Measurements from ENCODE around the gene TNN. TPM values are rescaled to one million over a fixed set of nuclear protein-coding genes. Genes with fewer than 3 reads are reported as not detected.

TNN gene
- total and polyA plus RNA-seq, 7 donors, result 0.01 TPM; not detected in 5

GRCh38 chr1:175089136-175089718 lies 21.6 kb downstream of the TNN start:
- 24 to 35% (median 28%) methylated on average over 7 of the region's 7 CpGs for WGBS, 3 donors
- peak in 1 of 2 donors; percentile 63 for DNase-seq
- H3K4me1 ChIP-seq, result no peaks in the 10 kb centered on the region

GRCh38 chr1:175090780-175091179 lies 23.1 kb downstream of the TNN start:
- H3K27ac ChIP-seq, result no peak overlapping the region
- no peak overlapping the region for H3K4me3 ChIP-seq
- H3K4me1 ChIP-seq, result no peaks in the 10 kb centered on the region
- intact Hi-C loops (cut with DNase I), result no loop called here
- ATAC-seq (peak in 1 of 4 donors; percentile 58), DNase-seq (peak in 1 of 2 donors; percentile 60)
- WGBS, 3 donors, result 72 to 95% (median 79%) methylated on average over 2 of the region's 2 CpGs
- no peaks in the 10 kb centered on the region for H3K27me3 ChIP-seq (ENCODE audit: insufficient read depth in 3 of 3, low read length in 2 of 3)
- no peaks in the 10 kb centered on the region for H3K36me3 ChIP-seq (ENCODE audit: insufficient read depth in 1 of 2, low read depth in 1 of 2)
- no peaks in the 10 kb centered on the region for H3K9me3 ChIP-seq
- no peak for TF ChIP-seq CTCF (IDR thresholded peaks at IDR 0.05)

More at GRCh38 chr1:175089136-175089718, 21.6 kb downstream of the TNN start:
- Histone ChIP-seq H3K4me3 (no peak overlapping the region), H3K9me3 (no peaks in the 10 kb centered on the region), H3K36me3 (ENCODE audit: insufficient read depth in 1 of 2, low read depth in 1 of 2) (no peaks in the 10 kb centered on the region), H3K27me3 (ENCODE audit: insufficient read depth in 3 of 3, low read length in 2 of 3) (no peaks in the 10 kb centered on the region), H3K27ac (no peak overlapping the region)
- intact Hi-C loops (cut with DNase I), result no loop called here
- no peak for TF ChIP-seq CTCF (IDR thresholded peaks at IDR 0.05)
- ATAC-seq, result no peak

GRCh38 chr1:175094626-175095025 lies 27.0 kb downstream of the TNN start:
- no peak overlapping the region for H3K4me3 ChIP-seq
- no peaks in the 10 kb centered on the region for H3K9me3 ChIP-seq
- no peak for TF ChIP-seq CTCF (IDR thresholded peaks at IDR 0.05)
- H3K4me1 ChIP-seq, result no peaks in the 10 kb centered on the region
- ATAC-seq, result no peak
- no peaks in the 10 kb centered on the region for H3K36me3 ChIP-seq (ENCODE audit: insufficient read depth in 1 of 2, low read depth in 1 of 2)
- H3K27ac ChIP-seq, result no peak overlapping the region
- no peaks in the 10 kb centered on the region for H3K27me3 ChIP-seq (ENCODE audit: insufficient read depth in 3 of 3, low read length in 2 of 3)
- intact Hi-C loops (cut with DNase I), result no loop called here
- DNase-seq, result no peak
- 35 to 47% (median 38%) methylated on average over 4 of the region's 4 CpGs for WGBS, 3 donors

GRCh38 chr1:175095069-175095468 lies 27.4 kb downstream of the TNN start:
- Histone ChIP-seq H3K27ac (no peak overlapping the region), H3K36me3 (ENCODE audit: insufficient read depth in 1 of 2, low read depth in 1 of 2) (no peaks in the 10 kb centered on the region), H3K4me3 (no peak overlapping the region), H3K4me1 (no peaks in the 10 kb centered on the region), H3K27me3 (ENCODE audit: insufficient read depth in 3 of 3, low read length in 2 of 3) (no peaks in the 10 kb centered on the region), H3K9me3 (no peaks in the 10 kb centered on the region)
- TF ChIP-seq CTCF (IDR thresholded peaks at IDR 0.05), result no peak
- no peak for ATAC-seq
- intact Hi-C loops (cut with DNase I), result no loop called here
- WGBS, 3 donors, result 76 to 87% (median 79%) methylated on average over 3 of the region's 3 CpGs
- no peak for DNase-seq

All from psoas muscle (tissue), 8 donors.